Nephron (organoid): ENCODE data around the gene MPO.

Source experiments
- H3K27ac Mint-ChIP-seq, 3 experiments: 2 replicates each; pipeline ENCODE4 v1.8.0; 2020; ENCODE audit warnings: mixed read lengths in 3 of 3, mild to moderate bottlenecking in 2 of 3, moderate library complexity in 1 of 3
- H3K27me3 Mint-ChIP-seq: 2 replicates; pipeline ENCODE4 v1.8.0; 2021; ENCODE audit warnings: low read depth, mild to moderate bottlenecking, moderate library complexity, mixed read lengths
- H3K36me3 Mint-ChIP-seq: 2 replicates; pipeline ENCODE4 v1.8.0; 2020; ENCODE audit warnings: low read depth, mixed read lengths
- H3K4me1 Mint-ChIP-seq: 2 replicates; pipeline ENCODE4 v1.8.0; 2020; ENCODE audit warnings: mixed read lengths
- H3K4me3 Mint-ChIP-seq, 3 experiments: 2 replicates each; pipeline ENCODE4 v1.8.0; 2020; ENCODE audit warnings: mild to moderate bottlenecking in 3 of 3, mixed read lengths in 3 of 3, moderate library complexity in 2 of 3
- H3K9me3 Mint-ChIP-seq: 2 replicates; pipeline ENCODE4 v1.8.0; 2020; ENCODE audit warnings: mixed read lengths
- TF ChIP-seq, protein P1 (sequence below), 3 experiments: fragments of 200-600 bp; sonication (generic); IDR thresholded peaks; one replicate each; pipeline ENCODE4 v1.5.0; 2021; ENCODE audit warnings: antibody characterized with exemption in 3 of 3; ENCODE audit not compliant: unreplicated experiment in 3 of 3

Gene MPO

GRCh38 chr17:58308985-58309917, 28.5 kb upstream of the MPO start:
- peaks cover 2% of the 10 kb centered on the region for H3K4me1 Mint-ChIP-seq
- no peak overlapping the region for H3K27ac Mint-ChIP-seq
- TF ChIP-seq, protein P1, sequence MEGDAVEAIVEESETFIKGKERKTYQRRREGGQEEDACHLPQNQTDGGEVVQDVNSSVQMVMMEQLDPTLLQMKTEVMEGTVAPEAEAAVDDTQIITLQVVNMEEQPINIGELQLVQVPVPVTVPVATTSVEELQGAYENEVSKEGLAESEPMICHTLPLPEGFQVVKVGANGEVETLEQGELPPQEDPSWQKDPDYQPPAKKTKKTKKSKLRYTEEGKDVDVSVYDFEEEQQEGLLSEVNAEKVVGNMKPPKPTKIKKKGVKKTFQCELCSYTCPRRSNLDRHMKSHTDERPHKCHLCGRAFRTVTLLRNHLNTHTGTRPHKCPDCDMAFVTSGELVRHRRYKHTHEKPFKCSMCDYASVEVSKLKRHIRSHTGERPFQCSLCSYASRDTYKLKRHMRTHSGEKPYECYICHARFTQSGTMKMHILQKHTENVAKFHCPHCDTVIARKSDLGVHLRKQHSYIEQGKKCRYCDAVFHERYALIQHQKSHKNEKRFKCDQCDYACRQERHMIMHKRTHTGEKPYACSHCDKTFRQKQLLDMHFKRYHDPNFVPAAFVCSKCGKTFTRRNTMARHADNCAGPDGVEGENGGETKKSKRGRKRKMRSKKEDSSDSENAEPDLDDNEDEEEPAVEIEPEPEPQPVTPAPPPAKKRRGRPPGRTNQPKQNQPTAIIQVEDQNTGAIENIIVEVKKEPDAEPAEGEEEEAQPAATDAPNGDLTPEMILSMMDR (IDR thresholded peaks at IDR 0.05; ENCODE audit: unreplicated experiment in 3 of 3), result no peak
- H3K36me3 Mint-ChIP-seq, result no peaks in the 10 kb centered on the region
- H3K4me3 Mint-ChIP-seq, result no peak overlapping the region
- H3K9me3 Mint-ChIP-seq, result no peaks in the 10 kb centered on the region
- peaks cover 4% of the 10 kb centered on the region for H3K27me3 Mint-ChIP-seq

- peaks cover 8% of the 10 kb centered on the region for H3K4me1 Mint-ChIP-seq
- no peak overlapping the region for H3K27ac Mint-ChIP-seq
- TF ChIP-seq, protein P1 (IDR thresholded peaks at IDR 0.05; ENCODE audit: unreplicated experiment in 3 of 3), result no peak
- no peaks in the 10 kb centered on the region for H3K36me3 Mint-ChIP-seq
- H3K9me3 Mint-ChIP-seq, result no peaks in the 10 kb centered on the region
- no peak overlapping the region for H3K4me3 Mint-ChIP-seq
- H3K27me3 Mint-ChIP-seq, result peaks cover 4% of the 10 kb centered on the region
Observed at GRCh38 chr17:58308173-58308984, 27.6 kb upstream of the MPO start.

- TF ChIP-seq, protein P1 (IDR thresholded peaks at IDR 0.05; ENCODE audit: unreplicated experiment in 3 of 3), result no peak
- H3K27ac Mint-ChIP-seq, result no peak overlapping the region
- H3K4me1 Mint-ChIP-seq, result peaks cover 8% of the 10 kb centered on the region
- H3K36me3 Mint-ChIP-seq, result no peaks in the 10 kb centered on the region
- no peaks in the 10 kb centered on the region for H3K9me3 Mint-ChIP-seq
- peaks cover 4% of the 10 kb centered on the region for H3K27me3 Mint-ChIP-seq
- H3K4me3 Mint-ChIP-seq, result no peak overlapping the region
Observed at GRCh38 chr17:58307468-58308172, 26.9 kb upstream of the MPO start.

DNA sequence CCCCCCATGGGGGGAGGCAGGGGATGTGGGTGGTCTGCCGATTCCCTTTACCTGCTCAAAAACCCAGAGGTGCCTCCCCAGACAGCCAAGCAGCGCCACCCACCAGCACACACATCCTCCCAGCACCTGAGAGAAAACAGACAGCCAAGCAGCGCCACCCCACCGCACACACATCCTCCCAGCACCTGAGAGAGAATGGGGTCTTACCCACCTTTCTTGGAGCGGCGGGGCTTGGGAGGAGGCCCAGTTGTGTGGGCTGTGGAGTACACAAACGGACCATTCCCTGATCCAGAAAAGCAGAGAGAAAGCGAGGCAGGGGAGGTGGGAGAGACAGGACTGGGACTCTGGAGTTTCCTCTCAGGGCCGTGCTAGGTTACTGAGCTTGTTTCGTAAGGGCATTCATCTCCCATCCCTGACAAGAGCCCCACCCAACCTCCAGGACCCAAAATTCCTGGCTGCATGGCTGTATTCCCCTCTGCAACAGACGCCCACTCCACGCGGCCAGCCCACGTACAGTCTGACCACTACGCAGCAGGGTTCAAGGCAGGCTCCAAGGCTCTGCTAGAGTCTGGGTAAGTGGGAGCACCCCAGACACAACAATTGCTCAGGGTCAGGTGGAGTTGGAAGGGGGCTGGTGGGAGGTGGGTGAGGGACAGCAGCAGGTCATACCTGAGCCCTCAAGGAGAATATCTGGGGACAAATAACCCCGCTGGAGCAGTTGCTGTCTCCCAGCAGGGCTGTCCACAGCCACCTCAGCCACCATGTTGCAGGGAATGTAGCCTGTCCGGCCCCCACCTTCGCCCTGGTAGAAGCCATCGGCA, 25.6 kb upstream of the MPO start:
- Mint-ChIP-seq H3K4me1 (peaks cover 8% of the 10 kb centered on the region), H3K27ac (no peak overlapping the region), H3K27me3 (peaks cover 4% of the 10 kb centered on the region), H3K36me3 (no peaks in the 10 kb centered on the region), H3K9me3 (no peaks in the 10 kb centered on the region), H3K4me3 (no peak overlapping the region)
- TF ChIP-seq, protein P1 (IDR thresholded peaks at IDR 0.05; ENCODE audit: unreplicated experiment in 3 of 3), result no peak

- Mint-ChIP-seq H3K4me1 (peaks cover 8% of the 10 kb centered on the region), H3K4me3 (no peak overlapping the region), H3K36me3 (no peaks in the 10 kb centered on the region), H3K27ac (no peak overlapping the region), H3K9me3 (no peaks in the 10 kb centered on the region), H3K27me3 (peaks cover 4% of the 10 kb centered on the region)
- TF ChIP-seq, protein P1 (IDR thresholded peaks at IDR 0.05; ENCODE audit: unreplicated experiment in 3 of 3), result no peak
Observed at GRCh38 chr17:58305626-58306025, 24.9 kb upstream of the MPO start.
